T-helper 2 cell (primary cell): Measurements from ENCODE around the gene IL6ST.
"Not testable (repeated sequence)": the region's sequence is repeated elsewhere in the genome, so short reads cannot be mapped to it uniquely, and the experiment has no call there.

ENCODE experiments used
- DNase-seq, 5 experiments: peaks; one replicate each; pipeline versions ENCODE4 v3.0.0 to v3.0.0-alpha.2; 2012 to 2022
- total RNA-seq, 2 donors: gene quantifications; one replicate each; lab custom pipeline; 2026; lab: John Stamatoyannopoulos, UW

The IL6ST gene
- 517 to 1,018 reads per million in 2 donors for total RNA-seq

DNA sequence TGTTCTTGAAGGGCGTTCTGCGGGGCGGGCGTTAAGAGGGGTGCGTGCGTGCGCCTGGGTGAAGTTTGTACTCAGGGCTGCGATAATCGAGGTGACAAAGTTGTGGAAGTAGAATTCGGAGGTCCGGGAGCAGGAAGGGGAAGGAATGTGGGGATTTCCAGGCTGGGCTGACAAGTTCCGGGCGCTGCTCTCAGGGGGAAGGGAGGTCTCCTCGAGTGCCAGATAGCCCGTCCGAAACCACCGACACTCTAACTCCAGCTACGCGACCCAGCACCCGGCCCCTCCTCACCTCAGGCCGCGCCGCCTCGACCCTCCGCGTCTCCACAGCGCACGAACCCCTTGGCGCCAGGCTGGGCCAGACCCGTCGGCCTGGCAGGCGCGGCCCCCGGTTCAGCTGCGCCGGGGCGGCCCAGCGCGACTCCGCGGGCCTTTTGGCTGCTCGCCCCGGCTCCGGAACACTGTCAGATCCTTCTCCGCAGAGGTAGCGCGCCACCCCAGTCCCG lies at the start of gene IL6ST:
IL6ST (minus strand) TSS at position 469 of the 503 bp plus-strand sequence. CDS start 18,685 bp downstream, outside the sequence.
- peak in 3 of 5 experiments; percentile 8 to 72 (median 41) for DNase-seq

DNA sequence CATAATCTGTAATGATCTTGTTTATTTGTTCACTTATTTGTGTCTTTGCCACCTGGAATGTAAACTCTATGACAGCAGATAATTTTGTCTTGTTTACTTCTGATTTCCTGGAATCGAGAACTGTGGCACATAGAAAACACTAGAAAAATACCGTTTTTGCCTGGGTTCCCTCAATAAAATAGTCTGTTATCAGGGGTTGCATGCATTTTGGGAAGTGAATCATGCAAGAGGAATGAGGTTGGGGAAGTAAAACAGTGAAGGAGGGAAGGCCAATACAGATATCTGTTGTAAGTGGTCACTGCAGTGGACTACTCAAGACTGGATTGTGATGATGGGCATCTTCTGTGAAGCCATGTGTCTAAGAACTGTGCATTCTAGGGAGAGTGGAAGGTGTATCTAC lies 45.2 kb upstream of the IL6ST start:
- no peak for DNase-seq

- DNase-seq, result not testable (repeated sequence)
Measured at GRCh38 chr5:56038206-56038605, 43.4 kb upstream of the IL6ST start.

DNA sequence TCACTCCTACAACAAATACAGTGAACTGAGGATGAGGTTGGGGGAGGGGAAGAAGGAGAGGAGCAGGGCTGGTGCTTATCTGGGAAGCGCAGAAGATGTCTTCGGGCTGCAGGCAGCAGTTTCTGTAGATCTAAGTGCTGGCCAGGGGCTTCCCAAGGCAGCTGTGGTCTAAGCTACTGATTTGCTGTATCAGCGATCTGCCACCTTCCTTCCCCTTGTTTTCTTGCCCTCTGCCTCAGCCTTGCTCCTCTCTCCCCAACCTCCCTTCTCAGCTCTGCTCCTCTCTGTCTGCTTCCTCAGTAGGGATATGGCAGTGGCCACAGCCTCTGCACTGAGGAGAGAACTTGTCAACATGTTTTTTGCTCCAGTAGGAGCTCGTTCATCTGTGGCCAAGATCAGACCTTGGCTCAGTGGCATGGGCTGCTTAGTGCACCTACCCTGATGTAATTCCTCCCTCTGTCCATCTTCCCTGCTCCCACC lies 42.8 kb upstream of the IL6ST start:
- no peak for DNase-seq

GRCh38 chr5:56035394-56035793 lies 40.6 kb upstream of the IL6ST start:
- not testable (repeated sequence) for DNase-seq

- not testable (repeated sequence) for DNase-seq
Measured at GRCh38 chr5:56029871-56030630, 35.3 kb upstream of the IL6ST start.

DNA sequence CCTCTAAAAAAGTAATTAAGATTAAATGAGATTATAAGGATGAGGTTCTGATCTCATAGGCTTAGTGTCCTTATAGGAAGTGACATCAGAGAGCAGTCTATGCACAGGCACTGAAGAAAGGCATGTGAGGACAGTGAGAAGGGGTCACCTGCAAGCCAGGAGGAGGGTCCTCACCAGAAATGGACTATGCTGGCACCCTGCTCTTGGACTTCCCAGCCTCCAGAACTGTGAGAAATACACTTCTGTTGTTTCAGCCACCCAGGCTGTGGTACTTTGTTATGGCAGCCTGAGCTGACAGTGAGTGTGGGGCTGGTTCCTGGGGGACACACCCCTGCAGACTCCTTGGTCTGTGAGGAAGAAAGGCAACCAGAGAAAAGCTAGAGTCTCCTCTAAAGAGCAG lies 34.7 kb upstream of the IL6ST start:
- DNase-seq, result no peak

GRCh38 chr5:56028708-56029107 lies 33.9 kb upstream of the IL6ST start:
- DNase-seq, result no peak

- DNase-seq, result peak in 1 of 5 experiments; percentile 80
Measured at GRCh38 chr5:56026863-56027300, 32.1 kb upstream of the IL6ST start.

GRCh38 chr5:56025151-56025885 lies 30.6 kb upstream of the IL6ST start:
- no peak for DNase-seq

- DNase-seq, result no peak
Measured at GRCh38 chr5:56024810-56025150, 30.0 kb upstream of the IL6ST start.

- DNase-seq, result no peak
Measured at GRCh38 chr5:56023296-56023695, 28.5 kb upstream of the IL6ST start.

DNA sequence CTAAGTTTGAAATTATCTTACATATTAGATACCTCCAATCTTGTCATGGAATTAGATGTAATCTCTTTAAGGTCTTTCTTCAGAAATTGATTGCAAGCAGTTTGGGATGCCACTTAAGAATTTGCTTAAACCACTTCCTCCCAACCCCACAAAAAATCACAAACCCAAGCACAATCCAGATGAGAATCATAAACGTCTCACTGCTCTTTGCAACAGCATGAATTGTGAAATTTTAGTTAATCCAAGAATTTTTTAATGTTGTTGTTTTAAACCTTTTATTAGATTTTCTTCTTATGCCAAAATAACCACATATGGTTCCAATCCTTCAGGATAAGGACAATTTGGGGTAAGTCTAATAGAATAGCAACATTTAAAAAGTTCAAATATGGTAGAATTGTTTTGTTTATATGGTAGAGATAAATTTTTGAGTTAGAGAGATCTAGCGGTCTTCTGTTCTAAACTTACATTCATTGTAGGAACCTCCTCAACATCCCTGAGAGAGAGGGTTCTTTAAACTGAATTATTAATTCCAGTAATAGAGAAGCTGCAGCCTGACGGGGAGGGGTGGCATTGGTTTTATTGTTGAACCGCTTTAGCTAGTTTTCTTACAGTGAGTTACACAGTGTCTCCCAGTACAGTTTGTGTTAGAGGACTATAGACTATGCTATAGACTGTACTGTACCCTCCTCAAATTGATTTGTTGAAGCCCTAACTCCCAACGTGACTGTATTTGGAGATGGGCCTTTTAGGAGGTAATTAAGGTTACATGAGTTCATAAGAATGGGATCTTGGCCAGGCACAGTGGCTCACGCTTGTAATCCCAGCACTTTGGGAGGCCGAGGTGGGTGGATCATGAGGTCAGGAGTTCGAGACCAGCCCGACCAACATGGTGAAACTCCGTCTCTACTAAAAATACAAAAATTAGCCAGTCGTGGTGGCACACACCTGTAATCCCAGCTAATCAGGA lies 24.8 kb upstream of the IL6ST start:
- peak in 1 of 5 experiments; percentile 96 for DNase-seq

GRCh38 chr5:56018832-56019231 lies 24.1 kb upstream of the IL6ST start:
- no peak for DNase-seq

GRCh38 chr5:56014701-56015100 lies 19.9 kb upstream of the IL6ST start:
- not testable (repeated sequence) for DNase-seq

DNA sequence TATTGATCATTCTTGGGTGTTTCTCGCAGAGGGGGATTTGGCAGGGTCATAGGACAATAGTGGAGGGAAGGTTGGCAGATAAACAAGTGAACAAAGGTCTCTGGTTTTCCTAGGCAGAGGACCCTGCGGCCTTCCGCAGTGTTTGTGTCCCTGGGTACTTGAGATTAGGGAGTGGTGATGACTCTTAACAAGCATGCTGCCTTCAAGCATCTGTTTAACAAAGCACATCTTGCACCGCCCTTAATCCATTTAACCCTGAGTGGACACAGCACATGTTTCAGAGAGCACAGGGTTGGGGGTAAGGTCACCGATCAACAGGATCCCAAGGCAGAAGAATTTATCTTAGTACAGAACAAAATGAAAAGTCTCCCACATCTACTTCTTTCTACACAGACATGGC lies 19.2 kb upstream of the IL6ST start:
- DNase-seq, result not testable (repeated sequence)

GRCh38 chr5:56012281-56012963 lies 17.7 kb upstream of the IL6ST start:
- peak in 4 of 5 experiments; percentile 4 to 98 (median 13) for DNase-seq

GRCh38 chr5:56011835-56012234 lies 17.1 kb upstream of the IL6ST start:
- DNase-seq, result peak in 1 of 5 experiments; percentile 74

DNA sequence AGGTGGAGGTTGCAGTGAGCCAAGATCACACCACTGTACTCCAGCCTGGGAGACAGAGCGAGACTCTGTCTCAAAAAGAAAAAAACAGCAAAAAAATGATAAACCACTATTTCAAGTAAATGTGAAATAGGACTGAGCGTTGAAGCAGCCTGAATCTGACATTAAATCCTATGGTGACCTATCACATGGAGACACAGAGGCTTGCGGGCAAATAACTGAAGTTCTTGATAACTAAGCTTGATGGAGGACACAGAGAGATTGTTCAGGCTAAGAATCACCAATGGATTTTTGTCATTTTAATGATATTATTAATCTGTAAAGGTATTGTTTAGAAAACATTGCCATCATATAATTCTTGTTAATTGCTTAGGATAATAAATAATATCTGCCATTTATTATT lies 15.7 kb upstream of the IL6ST start:
- no peak for DNase-seq

- no peak for DNase-seq
Measured at GRCh38 chr5:56006600-56006999, 11.8 kb upstream of the IL6ST start.

- DNase-seq, result peak in 1 of 5 experiments; percentile 58
Measured at GRCh38 chr5:56006094-56006493, 11.3 kb upstream of the IL6ST start.

DNA sequence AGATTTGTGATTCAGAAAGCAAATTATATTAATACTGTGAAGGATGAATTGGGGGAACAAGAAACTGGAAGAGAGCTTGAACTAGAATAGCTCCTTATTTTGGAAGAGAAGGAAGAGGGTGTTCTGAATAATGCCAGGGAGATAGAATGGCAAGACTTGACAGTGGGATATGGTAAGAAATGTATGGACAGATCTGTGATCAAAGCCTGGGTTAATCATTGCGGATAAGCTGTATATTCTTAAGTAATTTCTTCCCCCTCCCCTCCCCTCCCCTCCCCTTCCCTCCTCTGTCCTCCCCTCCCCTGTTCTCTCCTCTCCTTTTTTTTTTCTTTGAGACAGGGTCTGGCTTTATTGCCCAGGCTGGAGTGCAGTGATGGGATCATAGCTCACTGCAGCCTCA lies 10.1 kb upstream of the IL6ST start:
- no peak for DNase-seq
